HG02943 (cell line): Measurements from ENCODE around the gene SGK1.
"Not testable (repeated sequence)": the region's sequence is repeated elsewhere in the genome, so short reads cannot be mapped to it uniquely, and the experiment has no call there.

Source experiments
- ATAC-seq: cut with Tn5 transposase; IDR thresholded peaks from one replicate; pipeline ENCODE4 v1.9.1; 2021; ENCODE audit warnings: mild to moderate bottlenecking, low read depth, moderate library complexity; ENCODE audit not compliant: unreplicated experiment

Gene SGK1

GRCh38 chr6:134196568-134197193 lies 121.2 kb downstream of the SGK1 start:
- no peak for ATAC-seq

- ATAC-seq: no peak
These were observed 121.9 kb downstream of the SGK1 start for GRCh38 chr6:134195985-134196384.

DNA sequence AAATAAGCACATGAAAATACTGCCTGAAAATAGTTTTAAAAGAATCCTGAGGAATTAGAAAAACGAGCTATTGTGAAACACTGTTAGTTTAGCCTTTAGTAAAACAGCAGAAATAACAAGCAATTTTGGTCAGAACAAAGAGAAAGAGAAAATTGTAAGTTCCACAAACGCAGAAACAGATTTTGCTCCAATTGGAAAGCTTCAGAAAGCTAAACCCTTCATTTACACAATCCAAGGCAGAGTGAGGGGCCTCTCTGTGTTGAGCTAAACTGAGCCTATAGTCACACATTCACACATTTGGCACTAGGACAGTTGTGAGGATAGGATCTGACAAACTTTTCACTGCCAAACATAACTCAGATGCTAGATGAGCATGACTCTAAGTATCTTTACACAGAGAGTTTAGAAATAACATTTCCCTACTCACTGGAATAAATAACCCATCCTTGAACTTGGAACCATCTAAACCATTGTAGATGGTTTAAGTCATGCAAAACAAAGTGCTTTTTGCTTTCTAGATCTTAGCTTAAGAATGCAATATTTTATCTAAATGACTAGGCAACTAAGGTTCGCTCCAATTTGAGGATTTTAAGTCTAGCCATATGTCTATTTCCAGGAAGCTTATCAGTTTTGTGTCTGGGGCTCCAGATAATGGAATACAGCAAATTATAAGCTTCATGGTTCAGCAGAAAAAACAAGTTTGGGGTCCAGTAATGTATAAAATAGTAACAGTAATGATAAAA lies 122.6 kb downstream of the SGK1 start:
- ATAC-seq: no peak

- no peak for ATAC-seq
These were observed 124.1 kb downstream of the SGK1 start for GRCh38 chr6:134193536-134194498.

- not testable (repeated sequence) for ATAC-seq
These were observed 125.3 kb downstream of the SGK1 start for GRCh38 chr6:134192609-134193008.

DNA sequence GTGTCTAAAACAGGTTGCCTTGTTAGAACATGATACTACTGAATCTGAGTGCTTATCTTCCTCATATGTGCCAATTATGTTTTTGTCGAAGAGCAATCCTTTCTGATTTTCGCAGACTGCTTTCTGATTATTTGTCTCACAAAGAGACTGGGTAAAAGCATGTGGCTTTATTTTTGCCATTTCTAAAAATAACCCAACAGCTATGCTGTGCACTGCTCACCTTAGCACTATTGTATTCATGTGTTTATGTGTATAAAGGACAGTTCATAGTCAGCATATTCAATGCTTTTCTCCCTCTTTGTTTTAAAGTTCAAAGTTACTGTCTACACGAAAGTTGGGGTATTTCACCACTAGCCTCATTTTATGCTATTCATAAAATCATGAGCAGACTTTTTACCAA lies 127.0 kb downstream of the SGK1 start:
- no peak for ATAC-seq

GRCh38 chr6:134187751-134188150 lies 130.2 kb downstream of the SGK1 start:
- no peak for ATAC-seq

DNA sequence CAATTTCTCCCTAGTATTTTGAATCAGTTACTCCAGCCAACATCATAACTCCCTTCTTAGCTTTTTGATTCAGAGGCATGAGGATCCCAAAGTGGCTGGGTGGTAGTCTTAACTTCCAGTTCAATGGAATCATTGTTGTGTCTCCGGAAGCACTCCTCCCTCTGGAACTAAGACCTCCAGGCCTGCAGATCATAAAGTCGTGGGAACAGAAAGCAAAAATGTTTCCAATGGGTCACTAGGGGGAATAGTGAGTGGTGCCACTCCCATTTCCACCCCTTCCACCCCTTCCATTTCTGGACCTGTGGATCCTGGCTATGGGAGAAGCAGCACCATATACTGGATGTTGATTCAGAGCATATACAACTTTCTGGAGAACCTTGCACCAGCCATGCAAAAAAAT lies 130.8 kb downstream of the SGK1 start:
- ATAC-seq: no peak

- ATAC-seq: no peak
These were observed 131.6 kb downstream of the SGK1 start for GRCh38 chr6:134186355-134186754.

GRCh38 chr6:134185277-134185676 lies 132.6 kb downstream of the SGK1 start:
- ATAC-seq: no peak

- ATAC-seq: no peak
These were observed 134.1 kb downstream of the SGK1 start for GRCh38 chr6:134183844-134184243.

GRCh38 chr6:134182528-134182927 lies 135.4 kb downstream of the SGK1 start:
- no peak for ATAC-seq

GRCh38 chr6:134181726-134182125 lies 136.2 kb downstream of the SGK1 start:
- not testable (repeated sequence) for ATAC-seq

- ATAC-seq: not testable (repeated sequence)
These were observed 136.7 kb downstream of the SGK1 start for GRCh38 chr6:134181251-134181650.

DNA sequence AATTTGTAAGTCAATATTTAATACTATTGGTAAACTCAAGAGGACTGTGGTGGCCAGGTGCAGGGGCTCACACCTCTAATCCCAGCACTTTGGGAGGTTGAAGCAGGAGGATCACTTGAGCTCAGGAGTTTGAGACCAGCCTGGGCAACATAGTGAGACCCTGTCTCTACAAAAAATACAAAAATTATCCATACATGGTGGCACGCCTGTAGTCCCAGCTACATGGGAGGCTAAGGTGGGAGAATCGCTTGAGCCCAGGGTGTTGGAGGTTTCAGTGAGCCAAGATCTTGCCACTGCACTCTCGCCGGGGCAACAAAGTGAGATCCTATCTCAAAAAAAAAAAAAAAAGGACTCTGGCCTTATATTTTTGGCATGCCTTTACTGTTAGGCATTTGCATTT lies 137.4 kb downstream of the SGK1 start:
- ATAC-seq: not testable (repeated sequence)

DNA sequence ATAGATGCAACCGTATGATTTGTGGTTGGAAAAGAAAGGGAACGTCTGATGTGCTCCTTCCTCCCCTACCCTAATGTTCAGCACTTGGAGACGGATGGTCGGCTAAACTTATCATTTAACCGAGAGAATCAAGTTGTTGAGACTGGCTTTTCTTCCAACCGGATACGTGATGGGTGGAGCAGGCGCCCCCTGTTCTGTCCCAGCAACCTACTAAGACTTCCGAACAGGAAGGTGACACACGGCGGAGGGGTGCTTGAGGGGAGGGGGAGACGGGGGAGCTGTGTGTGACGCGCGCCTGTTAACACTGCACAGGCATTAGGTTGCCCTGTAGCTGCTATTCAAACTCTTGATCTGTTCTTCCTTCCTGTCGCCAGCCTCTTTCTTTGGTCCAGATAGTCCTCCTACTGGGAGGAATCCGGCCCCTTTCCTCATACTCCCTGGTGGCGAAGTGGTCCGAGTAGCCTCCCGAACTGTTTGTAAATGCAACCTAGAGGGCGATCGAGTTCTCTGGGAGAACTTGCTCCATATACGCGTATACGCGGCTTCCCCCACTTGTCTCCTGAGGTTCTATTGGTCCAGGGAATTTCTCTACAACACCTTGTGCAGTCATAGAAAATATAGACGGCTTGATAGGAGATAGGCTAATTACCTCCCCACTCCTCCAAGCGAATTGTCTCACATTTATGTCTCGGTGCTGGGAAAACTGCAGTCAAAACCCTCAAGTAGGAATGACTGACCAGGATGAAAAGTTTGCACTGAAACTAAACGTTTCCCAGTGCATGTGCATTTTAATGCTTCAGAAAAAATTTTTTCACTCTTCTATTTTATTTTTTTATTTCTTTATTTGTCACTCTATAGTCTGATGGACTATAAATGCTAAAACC lies 139.5 kb downstream of the SGK1 start:
- ATAC-seq: no peak

GRCh38 chr6:134177753-134178160 lies 140.2 kb downstream of the SGK1 start:
- ATAC-seq: no peak

DNA sequence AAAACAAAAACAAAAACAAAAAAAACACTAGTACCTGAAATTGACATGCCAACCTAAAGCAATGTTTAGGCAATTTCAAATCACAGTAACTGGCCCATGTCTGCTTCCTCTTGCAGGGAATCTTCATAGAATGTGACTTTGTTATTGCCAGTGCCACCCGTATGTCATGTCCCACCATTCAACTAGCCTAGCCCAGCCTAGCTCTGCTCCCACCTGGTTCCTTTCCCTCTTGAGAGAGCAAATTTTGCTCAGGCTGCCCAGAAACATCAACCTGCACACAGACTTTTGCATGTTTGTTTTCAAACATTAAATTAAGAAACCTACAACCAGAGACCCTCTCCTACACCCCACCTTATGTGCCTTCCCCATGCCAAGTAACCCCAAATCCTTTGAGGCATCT lies 140.7 kb downstream of the SGK1 start:
- no peak for ATAC-seq

DNA sequence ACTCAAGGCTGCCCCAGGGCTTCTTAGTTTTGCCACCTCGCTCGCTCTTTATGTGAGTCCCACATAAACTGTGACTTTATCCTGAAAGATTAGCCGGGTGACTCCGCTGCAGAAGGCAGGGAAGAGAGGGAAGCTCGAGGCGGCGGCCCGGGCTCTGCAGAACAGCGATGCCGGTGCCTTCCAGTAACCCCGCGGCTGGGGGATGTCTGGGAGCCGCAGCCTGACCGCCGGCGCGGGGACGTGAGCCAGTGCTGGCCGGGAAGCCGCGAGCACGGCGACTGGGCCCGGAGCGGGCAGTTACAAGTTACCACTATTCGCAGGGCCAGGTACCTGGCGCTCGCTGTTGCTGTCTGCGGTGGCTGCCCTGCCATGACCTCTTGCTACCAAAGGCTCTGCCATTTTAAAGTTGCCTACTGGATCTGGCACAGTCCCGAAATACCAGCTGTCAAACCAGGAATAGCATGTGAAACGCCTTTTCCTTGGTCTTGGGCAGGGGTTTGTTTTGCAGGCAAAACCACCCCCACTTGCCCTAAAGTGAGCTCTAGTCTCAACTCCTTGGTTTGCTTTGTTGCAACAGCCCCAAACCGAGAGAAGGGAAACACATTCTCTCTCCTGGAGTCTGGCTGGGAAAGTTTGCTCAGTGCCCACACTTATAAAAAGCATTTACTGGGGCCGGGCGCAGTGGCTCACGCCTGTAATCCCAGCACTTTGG lies 141.5 kb downstream of the SGK1 start:
- ATAC-seq: no peak
